HepG2 (cell line): ENCODE measurements around the gene SLC9A9. TPM values are rescaled to one million over a fixed set of nuclear protein-coding genes. Genes with fewer than 3 reads are reported as not detected.

Experiments used
- ATAC-seq: fragments of 200-7000 bp; cut with Tn5 transposase; 3 replicates; pipeline ENCODE4 v1.9.1; 2020; ENCODE audit warnings: mild to moderate bottlenecking, moderate library complexity
- BruUV-seq: library from RNA; stranded (reverse); fragments of 400-500 nt; replicated peaks from 2 replicates; lab custom pipeline; 2021; lab: Mats Ljungman, UMichigan
- CTCF ChIA-PET: fragments of 300-600 bp; formaldehyde crosslinking; extraction: SDS; loops from one replicate; lab custom pipeline; 2021; ENCODE audit warnings: low total read pairs, inconsistent platforms, low intra/inter-chr PET ratio; lab: Yijun Ruan, JAX
- POLR2A ChIA-PET: fragments of 350-600 bp; sonication (Branson Sonifier 250); formaldehyde crosslinking; loops from one replicate; lab custom pipeline; 2020; ENCODE audit warnings: antibody characterized with exemption, inconsistent platforms; lab: Yijun Ruan, JAX
- DNase-seq: peaks from one replicate; pipeline ENCODE4 v3.0.0-alpha.2; 2015; ENCODE audit warnings: low spot score
- FAIRE-seq: peaks from 3 replicates; lab custom pipeline; 2011; peaks lifted over from hg19 to GRCh38; lab: Jason Lieb, UNC
- H2AFZ ChIP-seq: one replicate; pipeline ENCODE4 v1.6.1; 2011; ENCODE audit warnings: low read length, inconsistent platforms
- H3K27ac ChIP-seq: fragments of 300-600 bp; 3 replicates; pipeline ENCODE4 v1.8.0; 2011; ENCODE audit warnings: mixed run types, mild to moderate bottlenecking, mixed read lengths, low read length, inconsistent platforms; ENCODE audit not compliant: insufficient read depth; ENCODE audit errors: extremely low read length
- H3K27me3 ChIP-seq, 2 experiments: fragments of 200-600 bp in 1 of 2; 2 replicates in 1 of 2; 3 replicates in 1 of 2; pipeline versions ENCODE4 v1.6.0 to v1.8.0; 2011; ENCODE audit warnings: low read length in 2 of 2, mild to moderate bottlenecking in 2 of 2, moderate library complexity in 2 of 2, inconsistent platforms in 1 of 2; ENCODE audit not compliant: insufficient read depth in 2 of 2, control insufficient read depth in 1 of 2
- H3K36me3 ChIP-seq, 2 experiments: fragments of 200-600 bp in 1 of 2; replicated peaks in 1 of 2; 2 replicates in 1 of 2; 3 replicates in 1 of 2; pipeline versions ENCODE4 v1.5.1 to v1.8.0; 2011; ENCODE audit warnings: low read length in 2 of 2, inconsistent platforms in 1 of 2; ENCODE audit not compliant: insufficient read depth in 2 of 2, control insufficient read depth in 1 of 2
- H3K4me1 ChIP-seq: 2 replicates; pipeline ENCODE4 v1.5.1; 2012; ENCODE audit warnings: low read length, inconsistent platforms; ENCODE audit not compliant: insufficient read depth
- H3K4me2 ChIP-seq: 2 replicates; pipeline ENCODE4 v1.6.0; 2011; ENCODE audit warnings: low read depth, low read length, inconsistent platforms
- H3K4me3 ChIP-seq, 3 experiments: fragments of 200-600 bp in 1 of 3; sonication (generic), shearing (Covaris generic) in 1 of 3; replicated peaks in 1 of 3; 2 replicates each; pipeline ENCODE4 v1.5.1; 2011 to 2016; ENCODE audit warnings: low read length in 3 of 3, inconsistent platforms in 2 of 3, low read depth in 2 of 3, mild to moderate bottlenecking in 2 of 3, control low read depth in 1 of 3, mixed read lengths in 1 of 3; ENCODE audit not compliant: insufficient read depth in 1 of 3
- H3K79me2 ChIP-seq: one replicate; pipeline ENCODE4 v1.6.1; 2011; ENCODE audit warnings: low read length, inconsistent platforms; ENCODE audit not compliant: insufficient read depth
- H3K9ac ChIP-seq: 2 replicates; pipeline ENCODE4 v1.6.0; 2011; ENCODE audit warnings: mild to moderate bottlenecking, low read depth, low read length, inconsistent platforms; ENCODE audit not compliant: insufficient read depth
- H3K9me3 ChIP-seq: 2 replicates; pipeline ENCODE4 v1.5.1; 2012; ENCODE audit warnings: mild to moderate bottlenecking, low read length
- H4K20me1 ChIP-seq: 2 replicates; pipeline ENCODE4 v1.6.0; 2011; ENCODE audit warnings: inconsistent platforms, mild to moderate bottlenecking, low read length, moderate library complexity; ENCODE audit not compliant: insufficient read depth
- BHLHE40 ChIP-seq: IDR thresholded peaks from 2 replicates; pipeline ENCODE4 v1.6.1; 2011; ENCODE audit warnings: low read length, improper control_type of control experiment
- CBX1 ChIP-seq: IDR thresholded peaks from one replicate; pipeline ENCODE4 v1.6.1; 2016; ENCODE audit warnings: antibody characterized with exemption, low read depth
- DNMT3B ChIP-seq: conservative IDR thresholded peaks from 2 replicates; pipeline ENCODE4 v1.6.1; 2016; ENCODE audit warnings: missing biosample characterization, control low read depth
- HOXA3 ChIP-seq: sonication (generic); formaldehyde crosslinking; IDR thresholded peaks from 2 replicates; pipeline ENCODE4 v1.5.0; 2020; ENCODE audit warnings: missing genetic modification reagents
- KMT2A ChIP-seq: sonication (generic); formaldehyde crosslinking; IDR thresholded peaks from 2 replicates; pipeline ENCODE4 v1.4.0; 2020; ENCODE audit warnings: missing genetic modification reagents
- NFIC ChIP-seq: IDR thresholded peaks from 2 replicates; pipeline ENCODE4 v1.6.1; 2012; ENCODE audit warnings: mild to moderate bottlenecking, low read length, inconsistent platforms
- RNF2 ChIP-seq: fragments of 450-650 bp; conservative IDR thresholded peaks from 2 replicates; pipeline ENCODE4 v1.6.1; 2016; ENCODE audit warnings: low read depth
- SIX1 ChIP-seq: sonication (generic); formaldehyde crosslinking; IDR thresholded peaks from 2 replicates; pipeline ENCODE4 v1.4.0; 2020; ENCODE audit warnings: missing genetic modification reagents, borderline replicate concordance
- SOX13 ChIP-seq, 3 experiments: fragments of 450-650 bp in 1 of 3; sonication (generic) in 1 of 3; formaldehyde crosslinking in 1 of 3; IDR thresholded peaks in 2 of 3; conservative IDR thresholded peaks in 1 of 3; 2 replicates each; pipeline versions ENCODE4 v1.5.0 to v1.6.1; 2016 to 2020; ENCODE audit warnings: antibody characterized with exemption in 1 of 3, mild to moderate bottlenecking in 1 of 3, missing compliant biosample characterization in 1 of 3, missing genetic modification reagents in 1 of 3, moderate library complexity in 1 of 3
- ZNF10 ChIP-seq: sonication (generic); formaldehyde crosslinking; IDR thresholded peaks from 2 replicates; pipeline ENCODE4 v1.4.0; 2020; ENCODE audit warnings: mild to moderate bottlenecking, low read depth, missing genetic modification reagents, borderline replicate concordance
- ZNF605 ChIP-seq: sonication (generic); formaldehyde crosslinking; IDR thresholded peaks from 2 replicates; pipeline ENCODE4 v1.8.0; 2022; ENCODE audit warnings: mild to moderate bottlenecking, missing genetic modification reagents
- ZNF792 ChIP-seq: IDR thresholded peaks from 2 replicates; pipeline ENCODE4 v1.6.1; 2016
- WGBS: methylation state at CpG from one replicate; pipeline ENCODE4 v1.1.6; 2017; ENCODE audit warnings: low lambda C conversion rate; 5-methylcytosine and 5-hydroxymethylcytosine counted together
- in situ Hi-C: cut with HindIII; loops from 2 replicates; pipeline ENCODE4 v1.10.0; 2017; ENCODE audit warnings: low pct_unique_long_range_greater_than_20kb; ENCODE audit not compliant: extremely low pct_ligation_motif_present
- intact Hi-C: fragments of 100-400 bp; cut with micrococcal nuclease; formaldehyde crosslinking; loops from one replicate; pipeline ENCODE4 v1.10.0; 2022; ENCODE audit not compliant: unreplicated experiment
- polyA plus RNA-seq, 8 experiments: library from polyadenylated mRNA; depleted of rRNA in 3 of 8; stranded (reverse) in 7 of 8; unstranded in 1 of 8; fragments of >200 nt; fragmentation: Illumina TruSeq in 4 of 8; extraction: Trizol in 4 of 8; gene quantifications; 2 replicates each; pipeline versions ENCODE4 v1.2.1 to v1.2.3, GENCODE V29; 2011 to 2016; ENCODE audit warnings: low read depth in 4 of 8, missing spikeins in 1 of 8, mixed read lengths in 1 of 8; ENCODE audit not compliant: insufficient read depth in 1 of 8
- total RNA-seq, 5 experiments: library from RNA; depleted of rRNA; stranded (reverse); fragments of >200 nt; fragmentation: Illumina TruSeq; extraction: Trizol; gene quantifications; 2 replicates each; pipeline ENCODE4 v1.2.3, GENCODE V29; 2016; ENCODE audit warnings: low read depth in 1 of 5
- TF ChIP-seq, protein P1 (sequence below): sonication (generic); formaldehyde crosslinking; IDR thresholded peaks from 2 replicates; pipeline ENCODE4 v1.4.0; 2020; ENCODE audit warnings: missing genetic modification reagents
- TF ChIP-seq, protein P2 (sequence below): sonication (generic); formaldehyde crosslinking; IDR thresholded peaks from 2 replicates; pipeline ENCODE4 v1.5.0; 2020; ENCODE audit warnings: missing genetic modification reagents, mild to moderate bottlenecking, borderline replicate concordance
- TF ChIP-seq, protein P3 (sequence below): sonication (generic); formaldehyde crosslinking; IDR thresholded peaks from 2 replicates; pipeline ENCODE4 v1.4.0; 2020; ENCODE audit warnings: missing genetic modification reagents, borderline replicate concordance

The SLC9A9 gene
- total and polyA plus RNA-seq, 2 of the 13 experiments (the other 11 are each of a cell fraction or from before 2014, with no cell fraction given): not detected

GRCh38 chr3:143418391-143418790 lies 429.9 kb downstream of the SLC9A9 start:
- Histone ChIP-seq H3K4me1 (no peaks in the 10 kb centered on the region), H3K36me3 (no peaks in the 10 kb centered on the region), H3K9ac (no peak overlapping the region), H3K27ac (no peak overlapping the region), H3K4me3 (no peak overlapping the region), H3K79me2 (no peaks in the 10 kb centered on the region), H2AFZ (no peak overlapping the region), H3K27me3 (no peaks in the 10 kb centered on the region), H4K20me1 (no peaks in the 10 kb centered on the region), H3K9me3 (no peaks in the 10 kb centered on the region), H3K4me2 (no peak overlapping the region)
- FAIRE-seq: no peak
- WGBS: 2% methylated on average over 3 of the region's 3 CpGs
- TF ChIP-seq DNMT3B (CRISPR knock-in tag) (no peak), KMT2A (CRISPR knock-in tag) (no peak), RNF2 (no peak), ZNF605 (CRISPR knock-in tag) (no peak), HOXA3 (CRISPR knock-in tag) (no peak), NFIC (no peak), CBX1 (no peak), BHLHE40 (no peak)
- TF ChIP-seq, protein P1, sequence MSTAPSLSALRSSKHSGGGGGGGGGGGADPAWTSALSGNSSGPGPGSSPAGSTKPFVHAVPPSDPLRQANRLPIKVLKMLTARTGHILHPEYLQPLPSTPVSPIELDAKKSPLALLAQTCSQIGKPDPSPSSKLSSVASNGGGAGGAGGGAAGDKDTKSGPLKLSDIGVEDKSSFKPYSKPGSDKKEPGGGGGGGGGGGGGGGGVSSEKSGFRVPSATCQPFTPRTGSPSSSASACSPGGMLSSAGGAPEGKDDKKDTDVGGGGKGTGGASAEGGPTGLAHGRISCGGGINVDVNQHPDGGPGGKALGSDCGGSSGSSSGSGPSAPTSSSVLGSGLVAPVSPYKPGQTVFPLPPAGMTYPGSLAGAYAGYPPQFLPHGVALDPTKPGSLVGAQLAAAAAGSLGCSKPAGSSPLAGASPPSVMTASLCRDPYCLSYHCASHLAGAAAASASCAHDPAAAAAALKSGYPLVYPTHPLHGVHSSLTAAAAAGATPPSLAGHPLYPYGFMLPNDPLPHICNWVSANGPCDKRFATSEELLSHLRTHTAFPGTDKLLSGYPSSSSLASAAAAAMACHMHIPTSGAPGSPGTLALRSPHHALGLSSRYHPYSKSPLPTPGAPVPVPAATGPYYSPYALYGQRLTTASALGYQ (CRISPR knock-in tag): no peak
- ATAC-seq: no peak
- ChIA-PET POLR2A (no interaction called here), CTCF (no interaction called here)
- intact Hi-C loops: no loop called here
- no TSS peak for BruUV-seq
- in situ Hi-C loops: no loop called here
- no peak for DNase-seq

DNA sequence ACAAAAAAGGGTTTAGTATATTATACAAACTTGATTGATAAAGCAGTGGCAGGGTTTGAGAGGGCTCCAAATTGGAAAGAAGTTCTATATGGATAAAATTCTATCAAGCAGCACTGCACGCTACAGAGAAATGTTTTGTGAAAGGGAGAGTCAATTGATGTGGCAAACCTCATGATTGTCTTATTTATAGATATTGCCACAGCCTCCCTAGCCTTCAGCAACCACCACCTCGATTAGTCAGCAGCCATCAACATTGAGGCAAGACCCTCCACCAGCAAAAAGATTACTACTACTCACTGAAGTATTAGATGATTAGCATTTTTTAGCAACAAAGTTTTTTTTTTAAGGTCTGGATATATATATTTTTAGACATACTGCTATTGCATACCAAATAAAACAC lies 432.0 kb downstream of the SLC9A9 start:
- Histone ChIP-seq H3K79me2 (no peaks in the 10 kb centered on the region), H4K20me1 (no peaks in the 10 kb centered on the region), H3K4me3 (no peak overlapping the region), H3K36me3 (no peaks in the 10 kb centered on the region), H3K9ac (no peak overlapping the region), H3K4me1 (no peaks in the 10 kb centered on the region), H3K27me3 (no peaks in the 10 kb centered on the region), H3K27ac (no peak overlapping the region), H3K4me2 (no peak overlapping the region), H3K9me3 (no peaks in the 10 kb centered on the region), H2AFZ (no peak overlapping the region)
- POLR2A ChIA-PET: no interaction called here
- DNase-seq (no peak), ATAC-seq (no peak), FAIRE-seq (no peak)
- intact Hi-C loops (no loop called here), in situ Hi-C loops (no loop called here)
- BruUV-seq: no TSS peak
- 5% methylated on average over 2 of the region's 2 CpGs for WGBS
- CTCF ChIA-PET: no interaction called here
- TF ChIP-seq SIX1 (CRISPR knock-in tag) (no peak), SOX13 (IDR thresholded peaks at IDR 0.05) (no peak), SOX13 (CRISPR knock-in tag; conservative IDR thresholded peaks at IDR 0.05 in 1 of 2, IDR thresholded peaks at IDR 0.05 in 1 of 2) (no peak), ZNF792 (CRISPR knock-in tag) (no peak), ZNF10 (CRISPR knock-in tag) (no peak), BHLHE40 (no peak)
- TF ChIP-seq, protein P2, sequence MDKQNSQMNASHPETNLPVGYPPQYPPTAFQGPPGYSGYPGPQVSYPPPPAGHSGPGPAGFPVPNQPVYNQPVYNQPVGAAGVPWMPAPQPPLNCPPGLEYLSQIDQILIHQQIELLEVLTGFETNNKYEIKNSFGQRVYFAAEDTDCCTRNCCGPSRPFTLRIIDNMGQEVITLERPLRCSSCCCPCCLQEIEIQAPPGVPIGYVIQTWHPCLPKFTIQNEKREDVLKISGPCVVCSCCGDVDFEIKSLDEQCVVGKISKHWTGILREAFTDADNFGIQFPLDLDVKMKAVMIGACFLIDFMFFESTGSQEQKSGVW (CRISPR knock-in tag): no peak
- TF ChIP-seq, protein P3, sequence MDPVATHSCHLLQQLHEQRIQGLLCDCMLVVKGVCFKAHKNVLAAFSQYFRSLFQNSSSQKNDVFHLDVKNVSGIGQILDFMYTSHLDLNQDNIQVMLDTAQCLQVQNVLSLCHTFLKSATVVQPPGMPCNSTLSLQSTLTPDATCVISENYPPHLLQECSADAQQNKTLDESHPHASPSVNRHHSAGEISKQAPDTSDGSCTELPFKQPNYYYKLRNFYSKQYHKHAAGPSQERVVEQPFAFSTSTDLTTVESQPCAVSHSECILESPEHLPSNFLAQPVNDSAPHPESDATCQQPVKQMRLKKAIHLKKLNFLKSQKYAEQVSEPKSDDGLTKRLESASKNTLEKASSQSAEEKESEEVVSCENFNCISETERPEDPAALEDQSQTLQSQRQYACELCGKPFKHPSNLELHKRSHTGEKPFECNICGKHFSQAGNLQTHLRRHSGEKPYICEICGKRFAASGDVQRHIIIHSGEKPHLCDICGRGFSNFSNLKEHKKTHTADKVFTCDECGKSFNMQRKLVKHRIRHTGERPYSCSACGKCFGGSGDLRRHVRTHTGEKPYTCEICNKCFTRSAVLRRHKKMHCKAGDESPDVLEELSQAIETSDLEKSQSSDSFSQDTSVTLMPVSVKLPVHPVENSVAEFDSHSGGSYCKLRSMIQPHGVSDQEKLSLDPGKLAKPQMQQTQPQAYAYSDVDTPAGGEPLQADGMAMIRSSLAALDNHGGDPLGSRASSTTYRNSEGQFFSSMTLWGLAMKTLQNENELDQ (CRISPR knock-in tag): no peak
